NT2/D1 (cell line): ENCODE results near the gene SLC28A1.

ENCODE experiments used
- SUZ12 ChIP-seq: IDR thresholded peaks from 2 replicates; pipeline ENCODE4 v1.6.1; 2011; ENCODE audit not compliant: insufficient read length, insufficient read depth; ENCODE audit errors: extremely low read depth
- YY1 ChIP-seq: IDR thresholded peaks from 2 replicates; pipeline ENCODE4 v1.6.1; 2011; ENCODE audit not compliant: insufficient read length, insufficient read depth

GRCh38 chr15:84889991-84890669, 5.7 kb downstream of the SLC28A1 start:
- TF ChIP-seq YY1 (no peak), SUZ12 (no peak)
